H1 (cell line): ENCODE data around the gene EVPL. TPM values are rescaled to one million over a fixed set of nuclear protein-coding genes. Genes with fewer than 3 reads are reported as not detected.

Experiments used
- TBP ChIP-seq: IDR thresholded peaks from 2 replicates; pipeline ENCODE4 v1.6.1; 2011; ENCODE audit warnings: low read depth, low read length, improper control_type of control experiment
- polyA plus RNA-seq, 7 experiments: library from polyadenylated mRNA; depleted of rRNA in 3 of 7; stranded (reverse) in 5 of 7; unstranded in 2 of 7; fragments of >200 nt in 5 of 7; fragments of 200-250 nt in 2 of 7; gene quantifications; 1 replicate in 5 of 7; 2 replicates in 1 of 7; 4 replicates in 1 of 7; pipeline versions ENCODE4 v1.2.1 to v1.2.3, GENCODE V29; 2011 to 2013; ENCODE audit warnings: missing spikeins in 2 of 7, mixed read lengths in 2 of 7
- total RNA-seq: library from RNA; stranded (reverse); fragmentation: NEBNext Ultra II Directional; extraction: Animal tissue kit (Norgen Biotek cat#: 25700); gene quantifications from 2 replicates; pipeline ENCODE4 v1.2.1, GENCODE V29; 2021

EVPL gene
- total and polyA plus RNA-seq, 2 of the 8 experiments (the other 6 are each of a cell fraction or from before 2014, with no cell fraction given): 0.20 to 0.99 TPM

DNA sequence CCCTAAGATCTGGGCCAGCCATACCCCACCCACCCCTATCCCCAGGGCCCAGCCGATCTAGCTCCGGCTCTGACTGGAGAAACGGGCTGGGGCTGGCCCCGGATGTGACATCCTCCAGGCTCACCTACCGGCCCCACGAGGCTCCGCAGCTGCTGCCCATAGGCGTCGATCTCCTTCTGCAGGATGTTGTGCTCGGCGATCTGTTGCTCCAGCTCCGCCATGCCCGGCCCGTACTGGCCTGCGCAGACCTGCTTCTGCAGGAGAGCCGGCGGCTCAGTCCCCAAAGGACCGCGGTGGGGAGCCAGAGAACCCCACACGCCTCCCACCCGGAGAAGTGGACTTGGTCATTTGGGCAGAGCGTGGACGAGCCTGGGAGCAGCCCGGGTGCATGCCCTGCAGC is 4.8 kb downstream of the EVPL start (continued):
- TF ChIP-seq TBP: no peak
